Suppressor macrophage treated with lipopolysaccharide for 1 hour (primary cell): Measurements from ENCODE around the gene AMDHD2.
"Not testable (repeated sequence)": the region's sequence is repeated elsewhere in the genome, so short reads cannot be mapped to it uniquely, and the experiment has no call there.

Experiments
- DNase-seq, 3 donors: peaks; one replicate each; pipeline ENCODE4 v3.0.0-alpha.2; 2020 to 2022

Gene AMDHD2

DNA sequence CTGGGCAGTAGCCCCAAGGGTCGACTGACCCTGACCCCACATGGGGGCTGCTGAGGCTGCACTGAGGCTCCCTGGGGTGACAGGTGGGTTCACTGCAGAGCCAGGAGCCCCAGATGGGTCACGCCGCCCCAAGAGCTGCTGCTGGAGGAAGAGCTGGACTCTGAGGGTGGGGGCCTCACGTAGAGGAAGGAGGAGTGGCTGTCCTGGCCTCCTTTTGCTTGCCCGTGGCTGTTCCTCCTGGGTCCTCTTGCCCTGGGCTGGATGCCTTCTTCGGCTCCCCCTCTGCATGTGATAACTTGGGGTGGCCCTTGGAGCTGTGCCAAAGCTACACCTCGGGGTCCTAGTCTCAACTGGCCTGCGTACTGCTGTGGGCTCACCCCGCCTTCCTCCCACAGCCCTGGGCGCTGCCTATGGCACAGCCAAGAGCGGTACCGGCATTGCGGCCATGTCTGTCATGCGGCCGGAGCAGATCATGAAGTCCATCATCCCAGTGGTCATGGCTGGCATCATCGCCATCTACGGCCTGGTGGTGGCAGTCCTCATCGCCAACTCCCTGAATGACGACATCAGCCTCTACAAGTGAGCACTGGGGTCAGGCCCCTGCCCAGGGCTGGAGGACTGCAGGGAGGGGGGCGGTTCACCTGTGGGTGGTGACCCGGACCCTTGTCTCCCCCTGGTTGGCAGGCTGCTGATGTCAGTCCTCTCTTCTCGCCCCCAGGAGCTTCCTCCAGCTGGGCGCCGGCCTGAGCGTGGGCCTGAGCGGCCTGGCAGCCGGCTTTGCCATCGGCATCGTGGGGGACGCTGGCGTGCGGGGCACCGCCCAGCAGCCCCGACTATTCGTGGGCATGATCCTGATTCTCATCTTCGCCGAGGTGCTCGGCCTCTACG, 1.1 kb upstream of the AMDHD2 start:
- no peak for DNase-seq

DNA sequence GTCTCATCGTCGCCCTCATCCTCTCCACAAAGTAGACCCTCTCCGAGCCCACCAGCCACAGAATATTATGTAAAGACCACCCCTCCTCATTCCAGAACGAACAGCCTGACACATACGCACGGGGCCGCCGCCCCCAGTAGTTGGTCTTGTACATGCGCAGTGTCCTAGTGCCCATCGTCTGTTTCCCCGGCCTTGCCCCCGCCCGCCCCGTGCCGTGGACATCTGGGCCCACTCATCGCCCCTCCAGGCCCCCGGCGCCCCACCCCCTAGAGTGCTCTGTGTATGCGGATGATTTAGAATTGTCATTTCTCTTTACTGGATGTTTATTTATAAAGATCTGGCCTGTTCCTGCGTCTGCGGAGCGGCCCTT, 475 bp upstream of the AMDHD2 start:
- no peak for DNase-seq

DNA sequence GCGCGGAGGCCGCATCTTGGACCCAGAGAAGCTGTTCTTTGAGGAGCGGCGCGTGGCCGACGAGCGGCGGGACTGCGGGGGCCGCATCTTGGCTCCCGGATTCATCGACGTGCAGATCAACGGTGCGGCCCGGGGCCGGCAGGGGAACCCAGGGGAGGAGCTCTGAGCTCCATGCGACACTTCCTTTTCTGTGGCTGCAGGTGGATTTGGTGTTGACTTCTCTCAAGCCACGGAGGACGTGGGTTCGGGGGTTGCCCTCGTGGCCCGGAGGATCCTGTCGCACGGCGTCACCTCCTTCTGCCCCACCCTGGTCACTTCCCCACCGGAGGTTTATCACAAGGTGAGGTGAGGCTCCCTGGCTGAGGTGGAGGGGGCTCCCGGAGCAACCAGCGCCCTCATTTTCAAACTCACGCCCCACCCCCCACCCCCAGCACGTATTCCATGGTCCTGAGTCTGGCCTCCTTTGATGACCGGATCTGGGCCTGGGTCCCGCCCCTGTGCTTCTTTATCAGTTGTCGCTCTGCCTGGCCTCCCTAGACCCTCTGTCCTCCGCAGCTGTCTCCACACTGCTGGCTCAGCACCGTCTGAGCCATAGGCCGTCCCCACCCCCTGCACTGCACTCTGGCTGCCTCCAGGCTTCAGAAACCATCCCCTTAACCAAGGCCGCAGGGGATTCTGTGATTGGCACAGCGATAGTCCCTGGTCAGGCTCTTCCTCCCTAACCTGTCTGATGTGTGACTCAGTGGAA, 787 bp downstream of the AMDHD2 start:
- peak; percentile 42 to 67 (median 43) for DNase-seq

DNA sequence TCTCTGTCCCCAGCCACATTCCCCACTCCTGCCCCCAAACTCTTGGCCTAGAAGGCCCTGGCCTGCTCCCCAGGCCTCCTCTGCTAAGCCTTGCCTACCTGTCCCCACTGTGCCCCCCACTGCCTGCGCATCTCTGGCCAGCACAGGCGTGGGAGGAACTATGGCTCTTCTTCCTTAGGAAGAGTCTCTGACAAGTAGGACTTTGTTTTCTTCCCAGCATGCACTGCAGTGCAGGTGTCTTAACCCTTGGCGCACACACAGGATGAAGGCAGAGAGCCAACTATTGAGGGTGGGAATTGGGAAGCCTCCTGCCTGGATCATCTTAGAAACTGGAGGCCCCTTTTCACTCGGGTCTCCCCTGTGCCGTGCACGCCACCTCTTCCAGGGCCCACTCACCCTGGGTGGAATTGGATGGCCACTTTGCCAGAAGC, 3.6 kb downstream of the AMDHD2 start:
- DNase-seq: no peak

DNA sequence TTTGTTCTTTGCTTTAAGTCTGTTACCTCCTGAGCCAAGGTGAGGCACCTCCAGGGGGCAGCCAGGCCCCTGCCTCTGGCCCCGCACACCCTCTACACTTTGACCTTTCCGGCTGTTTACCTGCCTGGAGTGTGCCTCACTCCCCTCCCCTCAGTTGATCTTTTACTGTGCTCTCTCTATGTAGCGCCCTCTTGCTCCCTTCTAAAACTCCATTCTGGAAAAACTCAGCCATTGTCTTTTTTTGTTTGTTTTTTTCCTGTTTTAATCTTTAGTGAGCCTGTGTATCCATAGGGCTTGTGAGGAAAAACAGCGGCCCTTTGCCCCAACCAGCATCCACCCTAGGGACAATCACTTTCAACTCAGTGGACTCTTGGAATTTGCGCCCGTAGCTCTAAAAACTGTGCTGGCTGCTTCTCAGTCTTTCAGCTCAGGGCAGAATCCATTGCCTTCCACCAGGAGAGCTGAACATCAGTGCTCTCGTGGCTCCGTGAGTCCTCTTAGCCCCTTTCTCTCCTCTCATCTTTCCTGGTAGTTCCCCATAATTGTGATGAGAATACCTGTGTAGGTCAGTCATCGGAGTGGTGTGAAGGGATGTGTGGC, 4.3 kb downstream of the AMDHD2 start:
- DNase-seq: no peak

DNA sequence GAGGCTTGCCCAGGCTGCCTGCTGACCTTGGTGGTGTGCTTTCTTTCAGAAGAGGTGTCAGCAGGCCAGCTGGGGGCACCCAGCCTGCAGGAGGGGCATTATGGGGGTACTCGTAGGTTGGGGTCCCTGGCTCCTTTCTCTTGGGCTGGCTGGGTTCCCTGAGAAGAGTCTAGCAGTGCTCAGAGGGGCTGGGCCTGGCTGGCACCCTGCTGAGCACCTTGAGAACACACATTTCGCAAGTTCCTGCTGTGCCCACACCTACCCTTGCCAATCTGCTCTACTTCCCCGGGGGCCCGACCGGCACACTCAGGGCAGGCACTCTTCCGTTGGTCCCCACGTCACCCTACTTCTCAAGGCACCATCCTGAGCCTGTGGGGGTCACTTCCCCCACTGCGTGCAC, 6.0 kb downstream of the AMDHD2 start:
- no peak for DNase-seq

DNA sequence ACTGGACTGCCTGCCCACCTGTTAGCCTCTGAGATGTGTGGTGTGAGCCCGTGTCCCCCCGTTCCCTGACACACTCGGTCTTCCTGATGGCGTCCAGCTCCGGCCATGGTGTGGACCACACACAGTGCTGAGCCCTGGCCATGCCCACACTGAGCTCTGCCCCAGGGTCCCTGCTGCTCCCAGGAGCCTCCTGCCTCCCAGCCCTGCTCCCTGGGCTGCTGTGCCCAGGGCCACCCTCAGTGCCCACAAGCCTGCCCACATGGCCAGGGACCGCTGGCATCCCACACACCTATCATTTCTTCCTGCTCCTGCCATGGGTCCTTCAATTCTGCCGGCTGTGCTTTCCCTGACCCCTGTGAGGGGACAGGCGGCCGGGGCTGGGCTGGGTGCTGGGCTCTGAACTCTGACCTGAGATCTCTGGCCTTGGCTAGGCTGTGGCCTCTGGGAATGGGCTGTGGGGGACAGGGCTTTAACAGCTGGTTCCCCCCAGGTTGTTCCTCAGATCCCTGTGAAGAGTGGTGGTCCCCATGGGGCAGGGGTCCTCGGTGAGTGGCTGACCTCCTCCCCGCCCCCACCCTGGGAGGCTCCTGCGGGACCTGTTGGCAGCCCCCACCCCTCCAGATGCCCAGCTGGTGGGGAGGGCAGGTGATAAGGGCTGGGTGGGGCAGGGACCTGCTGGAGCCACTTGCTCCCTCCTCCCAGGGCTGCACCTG, 7.1 kb downstream of the AMDHD2 start:
- no peak for DNase-seq

DNA sequence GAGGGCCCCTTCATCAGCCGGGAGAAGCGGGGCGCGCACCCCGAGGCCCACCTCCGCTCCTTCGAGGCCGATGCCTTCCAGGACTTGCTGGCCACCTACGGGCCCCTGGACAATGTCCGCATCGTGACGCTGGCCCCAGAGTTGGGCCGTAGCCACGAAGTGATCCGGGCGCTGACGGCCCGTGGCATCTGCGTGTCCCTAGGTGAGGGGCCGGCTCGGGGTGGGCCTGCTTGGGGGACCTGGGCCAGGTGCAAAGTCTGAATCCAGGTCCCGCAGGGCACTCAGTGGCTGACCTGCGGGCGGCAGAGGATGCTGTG, 7.6 kb downstream of the AMDHD2 start:
- no peak for DNase-seq

DNA sequence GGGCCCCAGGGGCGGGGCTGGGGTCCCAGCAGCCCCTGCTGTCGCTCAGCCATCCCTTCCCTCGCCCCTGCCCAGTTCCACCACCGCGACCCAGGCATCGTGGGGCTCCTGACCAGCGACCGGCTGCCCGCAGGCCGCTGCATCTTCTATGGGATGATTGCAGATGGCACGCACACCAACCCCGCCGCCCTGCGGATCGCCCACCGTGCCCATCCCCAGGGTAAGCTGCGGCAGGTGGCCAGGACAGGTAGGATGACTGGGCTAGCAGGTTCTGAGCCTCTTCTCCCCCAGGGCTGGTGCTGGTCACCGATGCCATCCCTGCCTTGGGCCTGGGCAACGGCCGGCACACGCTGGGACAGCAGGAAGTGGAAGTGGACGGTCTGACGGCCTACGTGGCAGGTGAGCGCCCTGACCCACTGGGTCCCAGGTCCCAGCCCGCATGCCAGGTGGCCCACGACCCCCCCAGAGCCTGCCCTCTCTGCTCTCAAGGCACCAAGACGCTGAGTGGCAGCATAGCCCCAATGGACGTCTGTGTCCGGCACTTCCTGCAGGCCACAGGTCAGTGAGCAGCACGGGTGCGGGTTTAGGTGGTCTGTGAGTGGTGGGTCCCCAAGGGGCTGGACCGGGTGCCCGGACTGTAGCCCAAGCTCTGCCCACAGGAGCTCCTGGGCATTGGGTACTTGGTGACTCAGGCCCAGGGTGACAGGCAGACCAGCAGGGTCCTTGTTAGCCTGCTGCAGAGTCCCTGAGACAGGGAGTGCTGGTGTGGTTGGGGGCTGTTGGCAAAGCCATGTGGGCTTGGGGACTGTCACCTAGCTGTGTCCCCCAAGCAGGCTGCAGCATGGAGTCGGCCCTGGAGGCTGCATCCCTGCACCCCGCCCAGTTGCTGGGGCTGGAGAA, 8.2 kb downstream of the AMDHD2 start:
- DNase-seq: no peak

DNA sequence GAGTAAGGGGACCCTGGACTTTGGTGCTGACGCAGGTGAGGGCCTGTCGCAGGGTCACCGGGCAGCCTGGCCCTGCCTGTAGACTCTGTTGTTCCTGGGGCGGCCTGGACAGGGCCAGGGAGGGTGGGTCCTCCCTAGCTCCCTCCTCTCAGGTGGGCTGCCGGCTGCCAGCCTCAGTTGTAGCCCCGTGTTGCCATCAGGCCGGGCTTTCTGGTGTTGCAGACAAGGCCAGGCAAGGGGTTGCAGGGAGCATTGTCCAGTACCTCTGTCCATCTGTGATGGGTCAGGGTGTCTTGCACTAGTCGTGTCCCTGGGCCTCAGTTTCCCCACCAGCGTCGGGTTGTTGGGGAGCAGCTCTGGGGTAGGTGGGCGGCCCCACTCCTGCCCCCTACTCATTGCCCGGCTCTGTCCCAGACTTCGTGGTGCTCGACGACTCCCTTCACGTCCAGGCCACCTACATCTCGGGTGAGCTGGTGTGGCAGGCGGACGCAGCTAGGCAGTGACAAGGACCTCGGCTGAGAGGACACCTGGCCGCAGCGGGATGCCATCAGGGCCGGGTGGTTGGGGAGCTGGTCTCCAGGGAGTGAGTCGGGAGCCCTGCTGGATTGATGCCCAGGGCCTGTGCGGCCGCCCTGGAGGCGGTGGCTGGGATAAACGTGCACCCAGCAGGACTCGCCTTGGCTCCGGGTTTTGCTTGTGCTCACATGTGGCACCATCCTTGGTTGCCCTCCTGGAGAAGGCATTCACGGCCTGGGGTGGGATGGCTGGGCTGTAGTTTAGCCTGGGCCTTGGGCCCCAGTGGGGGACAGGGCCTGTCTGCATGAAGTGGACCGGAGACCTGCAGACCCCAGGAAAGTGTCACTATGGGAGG, 9.1 kb downstream of the AMDHD2 start:
- no peak for DNase-seq

DNA sequence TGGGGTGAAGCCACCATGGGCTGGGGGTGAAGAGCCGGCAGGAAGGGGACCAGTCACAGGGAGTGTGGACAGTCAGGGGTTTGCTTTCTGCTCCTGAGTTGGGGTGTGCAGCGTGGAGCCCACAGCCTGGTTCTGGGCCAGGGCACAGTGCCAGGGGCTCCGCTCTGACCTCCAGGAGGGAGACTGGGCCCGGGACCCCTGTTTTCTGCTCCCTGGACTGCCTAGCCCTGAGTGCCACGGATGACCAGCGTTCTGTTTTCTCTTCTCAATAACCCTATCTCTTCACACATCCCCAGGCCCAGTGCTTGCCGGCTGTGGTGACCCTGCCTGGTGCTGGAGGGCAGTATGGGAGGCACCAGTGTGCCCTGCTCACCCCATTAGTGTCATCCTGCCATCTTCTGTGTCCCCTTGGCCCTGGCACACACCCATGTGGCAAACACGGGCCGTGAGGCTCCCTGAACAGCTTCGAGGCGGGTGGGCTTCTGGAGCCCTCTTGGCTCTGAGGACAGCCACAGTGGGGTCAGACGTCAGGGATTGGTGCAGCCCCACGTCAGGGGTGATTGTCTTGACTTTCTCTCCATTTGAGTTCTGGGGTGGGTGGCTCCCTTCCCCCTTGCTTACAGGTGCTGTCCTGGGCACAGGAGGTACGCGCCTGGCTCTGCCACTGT, 9.9 kb downstream of the AMDHD2 start:
- no peak for DNase-seq

DNA sequence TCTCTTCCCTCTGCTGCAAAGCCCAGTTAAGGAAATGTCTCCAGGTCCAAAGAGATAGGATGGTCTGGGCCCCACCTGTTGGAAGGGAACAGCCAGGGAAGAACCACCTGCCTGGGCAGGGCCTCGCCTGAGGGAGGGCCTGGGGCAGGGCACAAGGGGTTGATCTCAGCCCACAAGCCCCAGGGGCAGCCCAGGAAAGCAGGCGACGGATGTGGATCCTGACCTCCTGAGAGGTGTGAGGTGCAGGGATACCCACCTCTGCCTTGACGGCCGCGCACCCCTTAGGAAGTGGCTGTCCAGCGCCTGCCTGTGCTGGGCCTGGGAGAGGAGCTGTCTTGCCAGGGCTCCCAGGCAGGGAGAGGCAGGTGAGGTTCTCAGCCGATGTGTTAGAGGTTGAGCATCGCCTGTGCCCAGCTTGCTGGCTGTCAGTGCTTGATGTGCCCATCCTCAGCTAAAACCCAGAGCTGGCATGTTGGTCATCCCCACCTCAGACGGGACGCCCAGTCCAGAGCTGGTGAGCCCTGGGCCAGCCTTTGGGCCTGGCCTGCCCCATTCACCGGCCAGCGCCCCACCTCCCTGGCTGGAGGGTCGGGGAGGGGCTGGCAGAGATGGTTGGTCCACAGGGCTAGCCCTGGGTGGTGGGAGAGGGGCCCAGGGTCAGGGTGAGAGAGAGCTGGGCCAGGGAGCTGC, 10.6 kb downstream of the AMDHD2 start:
- DNase-seq: no peak

DNA sequence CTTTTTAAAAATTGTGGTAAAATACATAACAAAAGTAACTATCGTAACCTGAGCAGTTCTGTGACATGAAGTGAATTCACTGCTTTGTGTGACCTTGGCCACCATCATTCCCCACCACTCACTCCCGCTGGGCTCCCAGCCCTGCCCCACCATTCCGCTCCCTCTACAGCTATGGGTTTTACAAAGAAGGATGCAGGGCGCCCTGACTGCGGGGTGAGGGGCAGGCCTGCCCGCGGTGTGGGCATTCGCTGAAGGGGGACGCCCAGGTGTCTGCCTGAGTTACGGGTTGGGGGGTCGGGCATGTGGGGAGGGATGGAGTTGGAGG, 11.2 kb downstream of the AMDHD2 start, which contains the start of gene CEMP1:
TSS of gene CEMP1 (minus strand) at position 38 of the 325 bp plus-strand sequence. CDS start 335 bp downstream, outside the sequence.
- DNase-seq: no peak

DNA sequence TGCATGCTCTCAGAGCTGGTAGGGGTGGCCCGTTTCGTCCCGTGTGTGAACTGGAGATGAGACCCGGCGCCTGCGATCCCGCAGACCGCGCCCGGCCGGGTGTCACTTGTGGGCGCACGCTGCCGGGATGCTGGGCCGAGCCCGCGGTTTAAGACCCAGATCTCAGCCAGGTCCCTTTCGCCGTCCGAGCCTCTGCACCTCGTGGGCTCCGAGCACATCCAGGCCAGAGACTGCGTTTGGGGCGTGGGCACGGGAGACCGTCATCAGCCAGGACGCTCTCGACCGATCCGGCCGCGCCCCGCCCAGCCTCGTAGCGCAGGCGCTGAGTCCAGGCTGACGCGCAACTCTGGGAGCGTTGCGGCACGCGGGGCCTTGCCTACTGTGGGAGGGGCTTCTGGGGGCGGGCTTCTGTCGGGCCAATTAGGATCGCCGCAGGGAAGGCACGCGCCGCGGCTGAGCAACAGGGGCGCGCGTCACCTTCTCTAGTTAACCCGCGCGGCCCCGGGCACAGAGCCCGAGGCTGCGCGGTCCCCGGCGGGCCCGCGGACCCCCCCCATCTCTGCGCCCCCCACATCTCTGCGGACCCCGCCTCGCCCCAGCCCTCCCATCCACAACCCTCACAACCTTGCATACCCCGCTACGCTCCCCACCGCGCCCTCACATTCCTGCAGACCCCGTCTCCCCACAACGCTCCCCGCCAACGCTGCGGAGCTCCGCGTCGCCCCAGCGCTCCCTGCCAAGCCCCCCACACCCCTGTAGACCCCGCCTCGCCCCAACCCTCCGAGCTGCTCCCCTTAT, 11.7 kb downstream of the AMDHD2 start:
- DNase-seq: peak; percentile 99 to 100 (median 100)

DNA sequence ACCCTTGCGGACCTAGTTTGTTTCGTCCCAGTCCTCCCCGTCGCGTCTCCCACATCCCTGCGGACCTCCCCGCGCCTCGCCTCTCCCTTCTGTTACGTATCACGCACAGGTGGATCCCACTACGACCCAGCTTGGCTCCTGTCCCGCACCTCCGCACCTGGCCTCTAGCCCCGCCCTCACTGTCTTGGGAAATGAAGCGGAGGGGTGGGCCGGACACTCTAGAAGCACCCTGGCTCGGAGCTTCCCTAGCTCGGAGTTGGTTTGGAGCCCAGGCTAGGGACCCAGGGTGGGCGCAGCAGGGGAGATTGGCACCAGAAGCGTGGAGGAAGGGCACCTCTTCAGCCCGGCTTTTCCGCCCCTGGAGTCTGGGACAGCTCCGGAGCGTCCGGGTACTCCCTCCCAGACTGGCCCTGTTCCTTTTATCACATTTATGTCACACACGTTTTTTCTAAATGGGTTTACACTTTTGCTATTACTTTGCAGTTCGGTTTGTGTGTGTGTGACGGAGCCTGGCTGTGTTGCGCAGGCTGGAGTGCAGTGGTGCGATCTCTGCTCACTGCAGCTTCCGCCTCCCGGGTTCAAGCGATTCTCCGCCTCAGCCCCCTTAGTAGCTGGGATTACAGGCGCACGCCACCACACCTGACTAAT, 12.4 kb downstream of the AMDHD2 start:
- DNase-seq: peak; percentile 52 to 66 (median 61)

DNA sequence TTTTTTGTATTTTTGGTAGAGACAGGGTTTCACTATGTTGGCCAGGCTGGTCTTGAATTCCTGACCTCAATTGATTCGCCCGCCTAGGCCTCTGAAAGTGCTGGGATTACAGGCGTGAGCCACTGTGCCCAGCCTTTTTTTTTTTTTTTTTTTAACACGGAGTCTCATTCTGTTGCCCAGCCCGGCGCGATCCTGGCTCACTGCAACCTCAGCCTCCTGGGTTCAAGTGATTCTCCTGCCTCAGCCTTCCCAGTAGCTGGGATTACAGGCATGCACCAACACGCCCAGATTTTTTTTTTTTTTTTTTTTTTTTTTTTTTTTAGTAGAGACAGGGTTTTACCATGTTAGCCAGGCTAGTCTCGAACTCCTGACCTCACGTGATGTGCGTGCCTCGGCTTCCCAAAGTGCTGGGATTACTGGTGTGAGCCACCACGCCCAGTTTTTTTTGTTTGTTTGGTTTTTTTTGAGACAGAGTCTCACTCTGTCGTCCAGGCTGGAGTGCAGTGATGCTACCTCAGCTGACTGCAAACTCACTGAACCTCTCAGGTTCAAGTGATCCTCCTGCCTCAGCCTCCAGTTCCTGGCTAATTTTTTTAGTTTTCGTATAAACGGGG, 13.1 kb downstream of the AMDHD2 start:
- DNase-seq: not testable (repeated sequence)

DNA sequence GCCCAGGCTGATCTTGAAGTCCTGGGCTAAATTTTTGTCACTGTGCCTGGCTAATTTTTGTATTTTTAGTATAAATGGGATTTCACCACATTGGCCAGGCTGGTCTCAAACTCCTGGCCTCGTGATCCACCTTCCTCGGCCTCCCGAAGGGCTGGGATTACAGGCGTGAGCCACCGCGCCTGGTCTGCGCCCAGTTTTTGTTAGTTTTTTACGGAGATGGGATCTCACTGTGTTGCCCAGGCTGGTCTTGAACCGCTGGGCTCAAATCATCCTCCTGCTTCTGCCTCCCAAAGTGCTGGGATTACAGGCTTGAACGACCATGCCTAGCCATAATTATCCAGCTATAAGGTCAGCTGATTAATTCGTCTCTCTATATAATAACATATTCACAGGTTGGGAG, 13.7 kb downstream of the AMDHD2 start:
- no peak for DNase-seq

DNA sequence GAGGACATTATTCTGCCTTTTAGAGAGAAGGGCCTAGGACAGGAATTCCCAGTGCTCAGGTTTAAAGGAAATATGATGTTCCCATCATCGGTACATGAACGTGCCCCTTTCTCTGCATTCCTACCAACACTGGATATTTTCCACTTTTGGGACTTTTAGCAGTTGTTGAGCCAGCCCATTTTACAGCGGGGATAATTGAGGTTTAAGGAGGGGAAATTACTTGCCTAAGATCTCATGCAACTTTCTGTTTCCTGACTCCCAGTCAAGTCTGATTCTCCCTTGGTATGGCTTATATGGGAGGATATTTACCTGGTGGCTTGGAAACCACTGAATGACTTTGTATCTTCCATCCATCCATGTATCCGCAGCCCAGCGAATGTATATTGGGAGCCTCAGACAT, 14.2 kb downstream of the AMDHD2 start:
- DNase-seq: not testable (repeated sequence)
